ENCODE data around the gene SLC25A26.

Gene SLC25A26, protein sequence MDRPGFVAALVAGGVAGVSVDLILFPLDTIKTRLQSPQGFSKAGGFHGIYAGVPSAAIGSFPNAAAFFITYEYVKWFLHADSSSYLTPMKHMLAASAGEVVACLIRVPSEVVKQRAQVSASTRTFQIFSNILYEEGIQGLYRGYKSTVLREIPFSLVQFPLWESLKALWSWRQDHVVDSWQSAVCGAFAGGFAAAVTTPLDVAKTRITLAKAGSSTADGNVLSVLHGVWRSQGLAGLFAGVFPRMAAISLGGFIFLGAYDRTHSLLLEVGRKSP

DNA sequence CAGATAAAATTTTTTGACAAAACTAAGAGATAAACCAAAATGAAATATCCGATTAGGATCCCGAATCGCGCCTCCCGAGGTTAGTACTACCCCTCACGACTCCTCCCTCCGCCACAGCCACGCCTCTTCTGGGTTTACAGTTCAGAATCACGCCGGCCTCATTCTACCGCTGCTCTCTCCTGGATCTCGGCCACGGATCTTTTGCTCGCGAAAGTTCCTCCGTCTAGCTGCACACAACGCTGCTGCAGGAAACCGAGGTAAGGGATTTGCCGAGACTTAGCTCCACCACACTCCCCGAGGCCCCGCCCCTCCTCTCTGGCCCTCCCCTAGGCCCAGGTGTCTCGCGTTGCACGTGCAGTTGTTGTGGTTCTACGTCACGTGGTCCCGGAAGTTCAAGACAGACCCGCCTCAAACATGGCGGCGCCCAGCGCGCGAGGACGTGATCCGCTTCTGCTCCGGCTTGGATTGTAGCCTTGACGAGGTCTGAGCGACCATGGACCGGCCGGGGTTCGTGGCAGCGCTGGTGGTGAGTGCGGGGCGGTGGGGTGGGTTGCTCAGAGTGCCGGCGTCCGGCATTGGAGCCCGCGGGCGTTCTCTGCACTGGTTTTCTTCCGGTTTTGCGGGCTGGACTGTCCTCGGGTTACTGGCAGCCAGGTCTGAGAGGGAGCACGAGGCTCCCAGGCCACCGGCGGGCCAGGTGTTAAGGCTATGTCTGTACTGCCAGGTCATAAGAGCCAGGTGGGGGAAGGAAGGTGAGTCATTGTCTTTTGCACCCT lies at the start of gene SLC25A26:
SLC25A26 (plus strand) TSS at position 400 of the 776 bp plus-strand sequence; CDS start at position 494, 94 bp downstream.
- DNase-seq = peak; percentile 68 to 96 (median 86)

DNA sequence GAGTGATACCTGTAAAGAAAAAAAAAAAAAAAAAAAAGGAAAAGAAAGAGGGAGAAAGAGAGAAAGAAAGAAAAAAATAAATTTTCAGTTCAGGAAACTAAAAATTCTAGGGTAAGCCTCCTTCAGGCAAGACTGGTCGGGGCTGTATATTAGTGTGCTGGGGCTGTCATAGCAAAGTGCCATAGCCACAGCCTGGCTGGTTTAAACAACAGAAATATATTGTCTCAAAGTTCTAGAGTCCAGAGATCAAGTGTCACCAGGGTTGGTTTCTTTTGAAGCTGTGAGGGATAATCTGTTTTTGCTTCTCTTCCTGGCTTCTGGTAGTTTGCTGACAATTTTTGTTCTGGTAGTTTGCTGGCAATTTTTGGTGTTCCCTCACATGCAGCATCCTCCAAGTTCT lies 48.4 kb upstream of the SLC25A26 start:
- DNase-seq = no peak

DNA sequence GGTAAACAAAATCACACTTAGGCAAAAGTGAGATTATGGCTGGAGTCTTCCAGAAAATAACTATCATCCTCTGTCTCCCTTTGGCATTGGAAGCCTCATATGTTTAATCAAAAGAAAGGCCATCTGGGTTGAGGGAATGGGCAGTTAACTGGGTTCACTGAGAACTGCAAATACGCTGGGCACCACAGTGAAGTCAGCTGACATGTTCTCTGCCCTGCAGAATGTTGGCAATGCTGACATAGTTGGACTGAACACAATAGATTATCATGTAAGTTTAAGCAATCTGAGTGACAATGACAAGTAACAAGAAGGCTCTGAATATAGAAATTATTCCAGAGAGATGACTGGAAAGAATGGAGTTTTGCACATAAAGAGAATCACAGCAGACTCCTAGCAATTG lies 43.8 kb upstream of the SLC25A26 start:
- peak in 14 of 51 donors; percentile 1 to 39 (median 14) for DNase-seq

DNA sequence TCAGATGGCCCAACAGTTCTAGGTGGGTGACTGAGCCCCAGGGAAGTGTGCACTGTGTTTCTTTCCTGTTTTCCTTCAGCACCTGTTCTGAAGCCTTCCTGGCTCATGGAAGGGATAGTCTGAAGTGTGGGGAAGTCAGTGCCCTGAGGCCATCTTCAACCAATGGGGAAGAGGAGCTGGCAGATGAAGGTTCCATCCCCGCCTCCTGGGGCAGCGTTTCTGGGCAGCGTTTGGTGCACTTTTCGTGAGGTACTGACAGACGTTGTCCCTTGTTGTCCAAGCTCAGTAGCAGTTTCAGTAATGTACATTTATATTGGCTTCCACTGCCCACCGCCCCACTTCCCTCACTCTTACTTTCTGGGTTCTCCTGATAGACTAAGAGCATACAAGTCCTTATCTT lies 42.6 kb upstream of the SLC25A26 start:
- DNase-seq = no peak

DNA sequence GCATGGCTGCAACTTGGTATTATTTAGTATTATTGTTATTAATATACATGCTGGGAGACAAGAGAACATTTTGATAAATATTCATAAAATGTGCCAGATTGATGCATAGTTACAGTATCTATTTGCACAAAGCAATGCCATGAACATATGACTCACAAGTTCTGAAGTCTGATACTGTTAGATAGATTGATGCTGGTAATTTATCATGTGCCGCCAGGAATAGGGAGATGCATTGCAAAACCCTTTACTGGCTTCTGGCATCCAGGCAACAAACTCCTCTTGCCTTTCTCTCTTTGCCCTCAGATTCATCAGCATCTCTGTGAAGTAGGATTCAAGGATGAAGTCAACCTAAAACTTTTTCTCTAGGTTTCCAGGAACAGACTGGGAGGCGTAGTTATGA lies 41.0 kb upstream of the SLC25A26 start:
- DNase-seq = no peak

DNA sequence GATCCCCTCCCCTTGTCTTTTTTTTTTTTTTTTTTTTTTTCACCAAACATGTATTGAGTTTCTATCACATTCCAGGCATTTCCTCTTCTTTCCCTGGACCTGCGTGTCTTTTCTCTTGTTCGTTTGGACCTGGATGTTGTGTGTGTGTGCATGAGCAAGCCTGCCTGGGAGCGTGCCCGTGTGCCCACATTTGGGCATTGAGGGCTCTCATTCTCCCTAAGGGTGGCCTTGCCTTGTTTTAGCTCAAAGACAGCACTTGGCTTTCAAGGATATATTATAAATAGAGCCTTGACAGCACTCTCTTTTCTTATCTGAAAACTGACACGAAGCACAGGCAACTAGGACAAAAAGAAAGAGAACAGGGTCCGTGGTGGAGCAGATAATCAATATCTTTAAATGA lies 39.0 kb upstream of the SLC25A26 start:
- no peak for DNase-seq

DNA sequence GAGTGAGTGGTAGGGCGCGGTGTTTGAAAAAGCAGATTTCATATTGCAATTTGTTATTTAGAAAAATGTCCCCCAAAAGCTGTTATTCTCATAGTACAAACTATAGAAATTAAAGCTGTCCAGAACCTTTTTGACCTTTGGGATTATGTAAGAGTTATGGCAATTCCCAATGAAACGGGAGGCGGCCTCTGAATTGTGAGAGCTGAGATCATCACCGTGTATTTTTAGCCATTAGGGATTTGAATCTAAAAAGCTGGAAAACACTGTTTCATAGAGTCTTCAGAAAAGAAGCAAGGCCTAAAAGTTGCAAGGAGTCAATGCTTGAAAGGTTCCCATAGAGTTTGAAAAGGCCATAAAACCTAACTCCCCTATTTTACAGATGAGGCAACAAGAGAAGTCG lies 38.6 kb upstream of the SLC25A26 start:
- no peak for DNase-seq

DNA sequence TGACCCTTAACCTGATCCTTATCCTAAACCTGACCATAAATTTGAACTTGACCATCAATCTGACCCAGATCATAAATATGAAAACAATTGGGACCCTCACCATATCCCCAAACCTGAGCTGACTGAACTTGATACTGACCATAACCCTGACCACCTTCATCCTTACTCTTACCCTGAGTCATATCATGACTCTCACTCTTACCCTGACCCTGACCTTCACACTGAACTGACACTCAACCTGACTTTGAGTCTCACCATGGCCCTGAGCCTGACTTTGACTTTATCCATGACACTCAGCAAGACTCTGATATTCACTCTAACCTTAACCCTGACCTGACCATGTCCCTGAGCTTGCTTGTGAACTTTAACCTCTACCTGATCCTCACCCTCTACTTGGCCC lies 34.3 kb upstream of the SLC25A26 start:
- DNase-seq = no peak

DNA sequence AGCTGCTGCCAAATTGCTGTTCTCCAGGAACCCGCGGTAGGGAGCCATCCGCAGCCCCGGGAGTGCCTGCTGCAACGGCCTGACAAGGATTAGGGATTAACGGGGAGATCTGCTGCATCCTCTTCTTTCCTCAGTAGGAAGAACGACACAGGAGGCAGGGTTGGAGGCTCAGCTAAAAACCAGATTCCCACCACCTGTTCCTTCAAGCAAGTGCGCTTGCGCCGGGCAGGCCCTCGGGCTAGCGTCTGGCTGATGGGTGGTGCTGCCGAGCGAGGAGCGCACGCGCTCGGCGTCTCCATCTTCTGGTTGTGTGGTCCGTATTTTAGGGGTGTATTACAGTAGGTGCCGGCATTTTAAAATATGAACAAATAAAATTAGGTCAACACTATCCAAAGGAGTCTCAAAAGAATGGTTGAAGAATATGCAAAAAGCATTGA lies 25.4 kb upstream of the SLC25A26 start:
- DNase-seq = peak; percentile 3 to 82 (median 44)

DNA sequence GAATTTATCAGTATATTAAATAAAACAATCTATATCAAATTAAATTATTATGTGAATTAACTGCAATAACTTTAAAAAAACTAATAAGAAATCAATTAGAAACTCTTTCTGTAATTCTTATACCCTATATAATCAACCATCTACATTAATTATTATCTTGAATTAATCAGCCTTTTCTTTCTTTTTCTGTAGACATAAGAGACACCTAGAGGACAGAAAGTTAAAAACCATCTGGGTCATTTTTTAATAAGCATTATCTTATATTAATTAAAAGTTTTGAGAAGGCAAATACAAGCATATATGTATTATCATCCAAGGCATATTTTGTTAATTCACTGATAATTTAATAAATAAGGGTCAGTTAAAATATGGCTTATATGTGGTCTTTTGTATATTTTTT lies 24.2 kb upstream of the SLC25A26 start:
- DNase-seq = no peak

DNA sequence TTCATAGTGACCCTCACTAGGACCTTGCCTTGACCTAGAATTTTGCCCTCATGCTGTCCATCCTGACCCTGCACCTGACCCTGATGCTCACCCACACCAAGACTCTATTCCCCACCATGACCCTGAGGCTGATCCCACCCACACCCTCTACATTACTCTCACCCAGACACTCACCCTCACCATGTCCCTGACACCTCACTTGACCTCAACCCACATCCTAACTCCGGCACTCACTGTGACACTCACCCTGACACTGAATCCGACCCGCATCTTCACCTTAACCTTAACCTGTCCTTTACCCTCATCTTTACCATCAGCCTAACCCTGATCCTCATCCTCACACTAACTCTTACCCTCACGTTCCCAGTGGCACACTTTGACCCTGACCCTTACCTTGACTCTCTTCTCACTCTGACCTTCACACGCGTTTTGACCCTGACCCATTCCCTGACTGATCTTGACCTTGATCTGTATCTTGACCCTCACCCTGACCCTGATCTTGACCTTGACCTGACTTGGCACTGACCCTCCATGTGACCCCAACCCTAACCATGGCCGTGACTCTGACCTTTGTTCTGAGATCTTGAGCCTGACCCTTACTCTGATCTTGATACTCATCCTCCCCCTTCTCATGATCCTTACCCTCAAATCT lies 22.2 kb upstream of the SLC25A26 start:
- no peak for DNase-seq

DNA sequence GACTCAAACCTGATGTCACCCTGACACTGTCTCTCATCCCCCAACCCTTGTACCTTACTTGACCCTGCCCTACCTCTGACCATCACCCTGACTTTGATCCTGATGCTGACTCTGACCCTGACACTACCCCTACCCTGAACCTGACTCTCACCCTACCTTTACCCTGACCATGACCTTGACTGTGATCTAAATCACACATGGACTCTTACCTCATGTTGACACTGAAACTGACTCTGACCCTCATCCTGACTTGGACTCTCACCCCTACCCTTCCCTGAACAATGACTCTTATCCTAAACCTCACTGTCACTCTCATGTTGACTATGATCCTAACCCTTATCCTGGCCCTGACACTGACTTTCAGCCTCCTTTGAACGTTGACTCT lies 21.7 kb upstream of the SLC25A26 start:
- no peak for DNase-seq

DNA sequence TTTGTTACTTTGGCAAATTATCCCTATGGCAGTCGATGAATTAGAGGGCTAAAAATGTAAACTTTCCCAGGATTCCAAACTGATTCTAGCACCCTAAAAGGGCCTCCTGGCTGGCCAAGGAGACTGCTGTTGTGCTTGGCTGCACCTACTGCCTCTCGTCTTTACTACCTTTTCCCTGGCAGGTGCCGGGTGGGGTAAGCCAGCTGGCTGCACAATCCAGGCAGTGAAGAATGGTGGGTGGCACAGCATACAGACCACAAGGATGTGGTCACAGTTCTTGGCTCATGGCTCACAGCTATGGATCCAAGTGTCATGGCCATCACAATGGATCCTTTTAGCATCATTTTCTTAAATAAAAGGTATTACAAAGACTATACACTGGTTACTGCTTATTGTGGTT lies 20.7 kb upstream of the SLC25A26 start:
- no peak for DNase-seq

DNA sequence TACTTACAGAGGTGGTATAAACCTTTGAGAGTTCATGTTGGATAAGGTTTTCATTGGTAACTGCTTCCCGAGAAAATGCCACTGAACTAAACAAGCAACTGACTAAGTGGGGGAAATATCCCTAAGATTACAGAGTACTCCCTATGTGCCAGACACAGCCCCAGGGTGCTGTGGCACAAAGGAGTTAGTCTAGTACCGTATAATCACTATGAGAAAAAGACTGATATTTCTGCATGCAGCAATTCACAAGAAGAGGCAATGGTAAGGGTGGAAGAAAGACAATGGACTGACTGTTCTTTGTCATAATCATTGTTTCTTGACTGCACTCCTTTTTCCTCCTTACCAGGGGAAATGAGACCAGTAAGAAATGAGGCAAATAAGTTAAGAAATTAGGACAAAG lies 20.0 kb upstream of the SLC25A26 start:
- DNase-seq = no peak

DNA sequence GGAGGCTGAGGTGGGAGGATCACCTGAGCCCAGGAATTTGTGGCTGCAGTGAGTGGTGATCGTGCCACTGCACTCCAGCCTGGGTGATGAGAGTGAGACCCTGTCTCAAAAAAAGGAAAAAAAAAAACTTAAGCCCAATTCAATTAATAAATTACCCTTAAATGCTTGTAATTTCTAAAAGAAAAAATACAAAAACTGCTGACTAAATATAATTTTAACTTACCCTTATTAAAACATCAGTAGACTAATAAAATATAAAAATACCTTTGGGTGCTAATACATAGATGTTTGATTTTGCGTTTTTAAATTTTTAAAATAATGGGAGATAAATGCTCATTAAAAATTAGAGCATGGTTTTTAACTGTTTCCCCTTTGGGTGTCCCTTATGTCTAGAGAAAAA lies 17.5 kb upstream of the SLC25A26 start:
- no peak for DNase-seq

DNA sequence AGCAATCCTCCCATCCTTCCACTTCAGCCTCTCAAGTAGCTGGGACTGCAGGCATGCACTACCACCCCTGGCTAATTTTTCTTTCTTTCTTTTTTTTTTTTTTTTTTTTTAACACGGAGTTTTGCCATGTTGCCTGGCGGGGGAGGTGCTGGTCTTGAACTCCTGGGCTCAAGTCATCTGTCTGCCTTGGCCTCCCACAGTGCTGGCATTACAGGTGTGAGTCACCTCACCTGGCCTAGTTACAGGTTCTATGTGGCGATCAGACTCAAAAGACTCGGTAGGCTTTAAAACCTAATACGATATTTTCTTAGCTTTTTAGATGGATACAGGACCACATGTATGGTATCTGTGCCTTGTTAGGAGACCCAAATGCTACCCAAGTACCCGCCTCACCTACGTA lies 14.0 kb upstream of the SLC25A26 start:
- DNase-seq = no peak

DNA sequence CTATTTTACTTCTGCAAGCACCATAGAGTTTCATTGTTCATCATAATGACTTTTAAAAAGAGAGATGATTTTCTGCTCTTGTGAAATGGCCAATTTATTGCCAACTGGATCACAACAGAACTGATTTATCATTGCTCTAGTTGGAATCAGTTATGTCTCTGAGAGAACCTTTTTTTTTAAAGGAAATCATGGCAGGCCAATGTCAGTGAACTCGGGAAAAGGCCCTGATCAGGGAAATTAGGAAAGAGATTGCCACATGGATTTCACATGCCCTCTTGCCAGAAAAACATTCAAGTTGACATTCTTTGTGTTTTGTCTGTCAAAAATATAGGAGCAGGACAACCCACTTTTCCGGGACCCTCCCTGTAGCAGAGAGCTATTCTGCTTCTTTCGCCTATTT lies 12.6 kb upstream of the SLC25A26 start:
- DNase-seq = no peak

DNA sequence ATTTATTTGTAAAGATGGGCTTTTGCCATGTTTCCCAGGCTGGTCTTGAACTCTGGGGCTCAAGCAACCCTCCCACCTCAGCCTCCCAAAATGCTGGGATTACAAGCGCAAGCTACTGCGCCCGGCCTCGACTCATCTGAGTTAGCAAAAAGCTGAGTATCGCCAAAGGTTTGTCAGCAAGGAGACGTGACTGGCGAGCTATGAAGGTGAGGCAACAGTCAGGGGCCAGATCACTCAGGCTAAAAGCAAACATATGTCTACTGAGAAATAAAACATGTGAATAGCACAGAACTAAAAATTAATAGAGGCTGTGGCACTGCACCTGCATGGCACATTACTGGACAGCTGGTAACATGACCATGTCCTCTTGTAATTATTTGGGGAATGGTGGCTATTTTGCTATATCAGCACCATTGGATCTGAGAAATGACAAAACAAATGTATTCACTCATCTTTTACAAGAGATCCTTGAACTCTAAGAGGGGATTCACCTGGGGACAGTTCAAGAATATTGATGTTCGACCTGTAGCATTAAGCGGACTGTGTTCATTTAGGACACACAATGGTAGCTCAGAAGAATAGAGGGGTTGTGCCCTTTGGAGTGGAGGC lies 10.0 kb upstream of the SLC25A26 start:
- DNase-seq = no peak

DNA sequence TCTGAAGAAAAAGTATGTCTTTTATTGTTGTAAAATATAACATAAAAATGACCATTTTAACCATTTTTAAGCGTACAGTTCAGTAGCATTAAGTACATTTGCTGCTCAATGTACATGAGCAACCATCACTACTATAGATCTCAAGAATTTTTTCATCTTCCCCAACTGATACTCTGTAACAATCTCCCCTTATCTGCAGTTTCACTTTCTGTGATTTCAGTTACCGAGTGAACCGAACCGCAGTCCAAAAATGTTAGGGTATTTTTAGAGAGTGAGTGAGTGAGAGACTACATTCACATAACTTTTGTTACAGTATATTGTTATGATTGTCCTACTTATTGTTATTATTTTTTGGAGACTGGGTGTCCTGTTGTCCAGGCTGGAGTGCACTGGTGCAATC lies 9.0 kb upstream of the SLC25A26 start:
- no peak for DNase-seq

DNA sequence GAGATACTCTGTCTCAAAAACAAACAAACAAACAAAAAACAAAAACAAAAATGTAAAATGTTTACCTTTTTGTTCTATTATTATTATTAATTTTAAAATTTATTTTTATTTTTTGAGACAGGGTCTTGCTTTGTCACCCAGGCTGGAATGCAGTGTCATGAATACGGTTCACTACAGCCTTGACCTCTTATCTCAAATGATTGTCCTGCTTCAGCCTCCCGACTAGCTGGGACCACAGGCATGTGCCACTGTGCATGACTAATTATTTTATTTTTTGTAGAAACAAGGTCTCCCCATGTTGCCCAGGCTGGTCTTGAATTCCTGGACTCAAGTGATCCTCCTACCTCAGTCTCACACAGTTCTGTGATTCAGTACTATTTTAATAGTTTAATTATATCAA lies 5.7 kb upstream of the SLC25A26 start:
- no peak for DNase-seq

DNA sequence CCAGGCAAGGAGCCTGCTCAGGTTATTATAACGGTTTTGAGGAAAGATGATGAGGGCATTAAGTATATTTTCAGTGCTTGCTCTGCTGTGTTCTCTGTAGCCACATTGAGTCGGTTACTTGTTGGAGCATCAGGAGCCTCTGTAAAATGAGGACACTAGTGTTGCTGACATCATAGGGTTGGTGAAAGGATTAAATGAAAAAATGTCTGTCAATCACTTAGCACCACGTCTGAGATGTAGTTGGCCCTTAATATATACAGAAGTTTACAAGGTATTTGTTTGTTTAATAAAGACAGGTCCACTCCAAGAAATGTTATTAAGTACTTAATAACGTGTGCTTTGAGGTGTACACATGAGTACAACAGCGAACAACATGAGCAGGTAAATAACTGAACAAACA lies 735 bp upstream of the SLC25A26 start:
- DNase-seq = no peak

DNA sequence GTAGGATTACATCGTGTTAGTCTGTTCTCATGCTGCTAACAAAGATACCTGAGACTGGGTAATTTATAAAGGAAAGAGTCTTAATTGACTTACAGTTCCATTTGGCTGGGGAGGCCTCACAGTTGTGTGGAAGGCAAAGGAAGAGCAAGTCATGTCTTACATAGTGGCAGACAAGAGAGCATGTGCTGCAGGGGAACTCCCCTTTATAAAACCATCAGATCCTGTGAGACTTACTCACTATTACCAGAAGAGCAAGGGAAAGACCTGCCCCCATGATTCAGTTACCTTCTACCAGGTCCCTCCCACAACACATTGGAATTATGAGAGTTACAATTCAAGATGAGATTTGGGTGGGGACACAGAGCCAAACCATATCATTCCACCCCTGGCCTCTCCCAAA lies 3.4 kb downstream of the SLC25A26 start:
- DNase-seq = no peak
